Small intestine (tissue), 7 donors: ENCODE results near the gene SPARCL1. TPM values are rescaled to one million over a fixed set of nuclear protein-coding genes. Genes with fewer than 3 reads are reported as not detected.
"Not testable (repeated sequence)": the region's sequence is repeated elsewhere in the genome, so short reads cannot be mapped to it uniquely, and the experiment has no call there.

Experiments
- DNase-seq, 2 donors: peaks; one replicate each; pipeline versions ENCODE4 v3.0.0 to v3.0.0-alpha.2; 2013
- FAIRE-seq: peaks from 2 replicates; lab custom pipeline; 2012; peaks lifted over from hg19 to GRCh38; lab: Jason Lieb, UNC
- H3K27ac ChIP-seq, 3 donors: one replicate each; pipeline ENCODE4 v1.5.1; 2013; ENCODE audit warnings: low read length in 2 of 3, mild to moderate bottlenecking in 2 of 3, control low read depth in 1 of 3, inconsistent platforms in 1 of 3, low read depth in 1 of 3, moderate library complexity in 1 of 3
- H3K27me3 ChIP-seq, 3 donors: one replicate each; pipeline ENCODE4 v1.6.1; 2013; ENCODE audit warnings: low read length in 3 of 3, inconsistent platforms in 1 of 3; ENCODE audit not compliant: control insufficient read depth in 3 of 3, insufficient read depth in 3 of 3
- H3K36me3 ChIP-seq, 3 donors: one replicate each; pipeline ENCODE4 v1.6.1; 2013; ENCODE audit warnings: low read length in 3 of 3, inconsistent platforms in 1 of 3, low read depth in 1 of 3, mild to moderate bottlenecking in 1 of 3, moderate library complexity in 1 of 3; ENCODE audit not compliant: control insufficient read depth in 3 of 3, insufficient read depth in 2 of 3
- H3K4me1 ChIP-seq, 3 donors: one replicate each; pipeline ENCODE4 v1.6.1; 2013; ENCODE audit warnings: low read length in 2 of 3, inconsistent platforms in 1 of 3, low read depth in 1 of 3, mild to moderate bottlenecking in 1 of 3, moderate library complexity in 1 of 3; ENCODE audit not compliant: control insufficient read depth in 3 of 3, insufficient read depth in 2 of 3
- H3K4me3 ChIP-seq, 3 donors: one replicate each; pipeline ENCODE4 v1.5.1; 2013; ENCODE audit warnings: low read length in 3 of 3, control low read depth in 1 of 3, inconsistent platforms in 1 of 3, low read depth in 1 of 3, mild to moderate bottlenecking in 1 of 3, moderate library complexity in 1 of 3
- H3K9me3 ChIP-seq, 2 donors: one replicate each; pipeline ENCODE4 v1.6.1; 2013; ENCODE audit warnings: low read depth in 1 of 2, low read length in 1 of 2; ENCODE audit not compliant: control insufficient read depth in 2 of 2, insufficient read depth in 1 of 2
- WGBS, 3 donors: extraction: QIAGEN DNeasy Blood & Tissue Kit; methylation state at CpG; one replicate each; pipeline ENCODE4 v1.1.7; 2013; 5-methylcytosine and 5-hydroxymethylcytosine counted together
- polyA plus RNA-seq, 4 donors: library from polyadenylated mRNA; stranded (reverse) in 3 of 4; unstranded in 1 of 4; fragments of 200-250 nt in 3 of 4; fragments of 120-200 nt in 1 of 4; gene quantifications; one replicate each; pipeline versions ENCODE4 v1.2.1 to v1.2.3, GENCODE V29; 2013
- donor health status: healthy with polysubstance abuse.
- donor health status: control.
- donor health status: control.
- donor health status: Bipolar disorder and iron deficiency.
- donor health status: healthy.

Gene SPARCL1
- polyA plus RNA-seq, 4 donors = 5.1 to 354 (median 40.4) TPM

GRCh38 chr4:87502580-87503238 is 26.5 kb downstream of the SPARCL1 start:
- Histone ChIP-seq H3K4me1 (no peaks in the 10 kb centered on the region), H3K27ac (no peak overlapping the region)
- peak in 1 of 2 donors; percentile 44 for DNase-seq

GRCh38 chr4:87500092-87500462 is 29.1 kb downstream of the SPARCL1 start:
- no peaks in the 10 kb centered on the region for H3K27me3 ChIP-seq
- H3K4me1 ChIP-seq = no peaks in the 10 kb centered on the region
- H3K36me3 ChIP-seq = peaks cover 0 to 3% (median 0%) of the 10 kb centered on the region in 3 donors
- no peak overlapping the region for H3K4me3 ChIP-seq
- H3K27ac ChIP-seq = no peak overlapping the region
- WGBS, 3 donors = 48 to 83% (median 68%) methylated on average over 4 of the region's 4 CpGs
- FAIRE-seq = no peak
- no peaks in the 10 kb centered on the region for H3K9me3 ChIP-seq
- DNase-seq = no peak

More at GRCh38 chr4:87502580-87503238, 26.5 kb downstream of the SPARCL1 start:
- H3K36me3 ChIP-seq = peaks cover 0 to 3% (median 0%) of the 10 kb centered on the region in 3 donors
- H3K4me3 ChIP-seq = no peak overlapping the region
- H3K9me3 ChIP-seq = no peaks in the 10 kb centered on the region
- no peaks in the 10 kb centered on the region for H3K27me3 ChIP-seq
- no peak for FAIRE-seq

- Histone ChIP-seq H3K36me3 (peaks cover 0 to 3% (median 0%) of the 10 kb centered on the region in 3 donors), H3K27ac (no peak overlapping the region), H3K9me3 (no peaks in the 10 kb centered on the region), H3K4me1 (no peaks in the 10 kb centered on the region), H3K4me3 (no peak overlapping the region), H3K27me3 (no peaks in the 10 kb centered on the region)
- 65 to 85% (median 70%) methylated on average over 7 of the region's 7 CpGs for WGBS, 3 donors
- FAIRE-seq = no peak
- no peak for DNase-seq
Measured at GRCh38 chr4:87499403-87500091, 29.6 kb downstream of the SPARCL1 start.

- Histone ChIP-seq H3K4me3 (no peak overlapping the region), H3K36me3 (no peaks in the 10 kb centered on the region), H3K4me1 (no peaks in the 10 kb centered on the region), H3K27ac (peak overlapping the region in 2 of 3 donors; percentile 22 to 64), H3K9me3 (no peaks in the 10 kb centered on the region), H3K27me3 (no peaks in the 10 kb centered on the region)
- DNase-seq = peak in 1 of 2 donors; percentile 11
- FAIRE-seq = no peak
- 33 to 43% (median 34%) methylated on average over 5 of the region's 5 CpGs for WGBS, 3 donors
Measured at GRCh38 chr4:87498446-87498900, 30.7 kb downstream of the SPARCL1 start.

- no peaks in the 10 kb centered on the region for H3K4me1 ChIP-seq
- WGBS, 3 donors = 80 to 93% (median 92%) methylated on average over 3 of the region's 3 CpGs
- no peaks in the 10 kb centered on the region for H3K36me3 ChIP-seq
- H3K9me3 ChIP-seq = no peaks in the 10 kb centered on the region
- no peak for DNase-seq
- no peaks in the 10 kb centered on the region for H3K27me3 ChIP-seq
- no peak overlapping the region for H3K4me3 ChIP-seq
- no peak for FAIRE-seq
- peak overlapping the region in 1 of 3 donors; percentile 4 for H3K27ac ChIP-seq
Measured at GRCh38 chr4:87497578-87497977, 31.6 kb downstream of the SPARCL1 start.

GRCh38 chr4:87497159-87497558 is 32.0 kb downstream of the SPARCL1 start:
- no peaks in the 10 kb centered on the region for H3K36me3 ChIP-seq
- no peak overlapping the region for H3K27ac ChIP-seq
- FAIRE-seq (no peak), DNase-seq (no peak)
- no peaks in the 10 kb centered on the region for H3K27me3 ChIP-seq
- H3K9me3 ChIP-seq = no peaks in the 10 kb centered on the region
- no peaks in the 10 kb centered on the region for H3K4me1 ChIP-seq
- WGBS, 3 donors = 77 to 89% (median 83%) methylated on average over 2 of the region's 2 CpGs
- no peak overlapping the region for H3K4me3 ChIP-seq

- H3K36me3 ChIP-seq = peaks cover 0 to 11% (median 0%) of the 10 kb centered on the region in 3 donors
- H3K27ac ChIP-seq = no peak overlapping the region
Measured at GRCh38 chr4:87493115-87493514, 36.1 kb downstream of the SPARCL1 start.

GRCh38 chr4:87491851-87492250 is 37.3 kb downstream of the SPARCL1 start:
- H3K4me1 ChIP-seq, FAIRE-seq, DNase-seq, H3K27me3 ChIP-seq, H3K4me3 ChIP-seq, H3K9me3 ChIP-seq, H3K27ac ChIP-seq: not testable (repeated sequence)
- peaks cover 0 to 11% (median 0%) of the 10 kb centered on the region in 3 donors for H3K36me3 ChIP-seq
- WGBS, 3 donors = 95 to 97% (median 95%) methylated on average over 2 of the region's 2 CpGs

More at GRCh38 chr4:87493115-87493514, 36.1 kb downstream of the SPARCL1 start:
- FAIRE-seq = no peak
- Histone ChIP-seq H3K4me1 (no peaks in the 10 kb centered on the region), H3K9me3 (peaks cover 0 to 7% of the 10 kb centered on the region in 2 donors), H3K4me3 (no peak overlapping the region), H3K27me3 (no peaks in the 10 kb centered on the region)
- no peak for DNase-seq
- WGBS, 3 donors = 71 to 90% (median 88%) methylated on average over 3 of the region's 3 CpGs
